ENCODE results near the gene RHCG. TPM values are rescaled to one million over a fixed set of nuclear protein-coding genes. Genes with fewer than 3 reads are reported as not detected.

Gene RHCG
- total RNA-seq, 1 donor from 2014 or later, result not detected

DNA sequence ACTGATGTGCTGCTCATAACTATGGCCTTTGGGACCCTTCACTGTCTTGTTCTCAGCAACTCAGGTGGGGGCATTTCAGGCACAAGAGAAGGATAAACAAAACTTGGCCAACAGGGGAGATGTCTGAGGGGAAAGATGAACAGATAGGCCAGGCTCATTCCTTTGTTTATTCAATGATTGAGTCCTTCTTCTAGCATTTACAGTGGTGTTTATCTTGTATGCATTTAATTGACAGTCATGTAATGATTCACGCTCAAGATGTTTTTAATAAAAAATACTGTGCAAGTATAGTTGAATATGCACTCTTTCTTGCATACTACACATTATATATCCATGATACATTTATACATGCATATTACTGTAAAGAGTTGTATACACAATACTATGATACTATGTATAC is 44.5 kb downstream of the RHCG start:
- intact Hi-C loops (cut with DNase I), result no loop called here
- no peak for ATAC-seq
- no peak for DNase-seq (ENCODE audit: low spot score)

DNA sequence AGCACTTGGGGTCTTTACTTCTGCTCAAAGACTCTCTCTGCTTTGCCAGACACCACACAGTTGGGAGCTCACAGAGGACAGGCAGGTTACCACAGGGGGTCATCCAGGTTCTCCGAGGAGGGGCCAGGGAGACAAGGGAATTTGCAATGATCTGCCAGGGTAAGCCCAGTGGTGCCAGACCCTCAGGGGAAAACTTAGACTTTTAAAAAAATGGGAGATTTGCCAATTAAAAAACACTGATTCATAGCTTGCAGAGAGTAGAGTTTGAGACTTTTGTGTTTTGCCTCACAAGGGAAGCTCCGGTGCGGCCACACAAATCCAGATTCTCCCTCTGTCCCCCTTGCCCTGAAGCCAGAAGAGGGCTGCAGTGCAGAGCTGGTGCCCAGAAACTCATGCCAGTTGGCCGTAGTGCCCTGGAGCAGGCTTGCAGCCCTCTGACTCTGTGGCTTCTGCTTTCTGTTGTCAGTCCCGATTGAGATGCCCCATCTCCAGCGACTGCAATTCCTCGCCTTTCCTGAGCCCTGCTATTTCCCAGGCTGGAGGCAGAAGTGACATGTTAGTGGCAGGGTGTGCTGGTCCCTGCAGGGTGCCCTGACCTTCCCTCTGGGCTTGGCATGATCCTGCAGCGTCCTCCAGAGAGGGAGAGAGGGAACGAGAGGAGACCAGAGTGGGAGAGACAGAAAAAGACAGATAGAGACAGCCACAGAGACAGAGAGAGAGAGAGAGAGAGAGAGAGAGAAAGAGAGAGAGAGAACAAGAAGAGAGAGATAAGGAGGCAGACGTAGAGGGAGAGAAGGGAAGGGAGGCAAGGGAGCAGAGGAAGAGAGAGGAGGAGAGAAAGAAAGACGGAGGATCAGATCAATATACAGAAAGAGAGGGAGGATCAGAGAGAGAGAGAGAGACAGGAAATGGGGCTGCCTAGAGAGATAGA is 46.0 kb downstream of the RHCG start:
- intact Hi-C loops (cut with DNase I), result no loop called here
- DNase-seq (ENCODE audit: low spot score), result peak; percentile 32
- no peak for ATAC-seq

DNA sequence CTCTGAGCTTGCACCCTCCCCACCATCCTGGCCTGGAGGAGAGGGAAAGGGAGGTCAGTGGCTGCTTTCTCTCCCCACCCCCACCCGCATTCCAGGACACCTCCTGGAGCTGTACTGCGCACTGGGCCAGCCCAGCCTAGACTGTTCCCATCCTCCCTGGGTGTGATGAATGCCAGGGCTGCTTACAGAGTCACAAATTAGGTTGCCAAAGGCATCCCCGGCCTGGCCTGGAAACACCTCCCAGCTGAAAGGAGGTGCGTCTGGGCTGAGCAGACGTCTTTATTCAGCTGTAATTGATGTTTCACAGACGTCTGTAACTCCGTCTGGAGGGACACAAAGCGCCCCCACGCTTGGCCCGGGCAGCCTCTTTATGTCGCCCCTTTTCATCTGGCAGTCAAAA is 47.6 kb downstream of the RHCG start:
- intact Hi-C loops (cut with DNase I), result no loop called here
- no peak for ATAC-seq
- no peak for DNase-seq (ENCODE audit: low spot score)

DNA sequence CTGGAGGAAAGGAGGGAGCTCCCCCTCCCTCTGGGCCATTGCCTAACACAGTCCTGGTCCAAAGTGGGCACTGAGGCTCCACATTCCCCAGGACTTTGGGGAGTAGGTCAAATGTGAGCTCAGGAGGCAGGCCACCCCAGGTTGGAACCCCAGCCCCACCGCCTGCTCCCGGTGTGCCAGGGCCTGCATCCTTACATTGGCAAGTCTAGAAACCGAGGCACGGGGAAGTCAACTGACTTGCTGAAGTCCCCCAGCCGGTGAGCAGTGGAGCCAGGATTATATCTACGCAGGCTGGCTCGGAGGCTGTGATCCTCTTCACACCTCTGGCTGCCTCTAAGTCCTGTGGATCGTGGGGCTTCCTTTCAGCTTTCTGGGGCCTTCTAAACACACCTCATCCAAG is 48.7 kb downstream of the RHCG start:
- DNase-seq (ENCODE audit: low spot score), result no peak
- intact Hi-C loops (cut with DNase I), result no loop called here
- no peak for ATAC-seq

DNA sequence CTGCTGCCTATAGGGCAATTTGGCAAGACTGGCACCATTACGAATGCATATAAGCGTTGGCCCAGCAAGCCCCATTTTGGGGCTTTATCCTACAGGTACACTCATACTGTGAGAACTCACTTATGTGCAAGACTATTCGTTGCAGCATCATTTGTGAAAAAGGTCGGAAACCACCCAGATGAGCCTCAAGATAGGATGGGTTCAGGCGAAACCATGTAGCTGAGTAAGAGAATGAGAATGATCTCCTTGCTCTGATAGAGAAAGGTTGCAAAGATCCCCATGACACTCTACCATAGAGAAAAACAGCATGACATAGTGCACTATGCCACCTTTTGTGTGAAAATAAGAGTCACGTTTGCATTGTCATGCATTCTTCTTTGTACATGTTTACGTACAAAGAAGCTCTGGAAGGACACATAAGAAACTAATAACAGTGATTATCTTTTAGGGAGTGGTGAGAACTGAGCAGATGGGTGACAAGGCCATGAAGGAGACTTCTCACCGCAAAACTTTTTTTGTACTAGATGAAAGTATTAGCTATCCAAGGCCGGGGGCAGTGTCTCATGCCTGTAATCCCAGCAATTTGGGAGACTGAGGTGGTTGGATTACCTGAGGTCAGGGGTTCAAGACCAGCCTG is 50.0 kb downstream of the RHCG start:
- no peak for DNase-seq (ENCODE audit: low spot score)
- intact Hi-C loops (cut with DNase I), result no loop called here
- ATAC-seq, result no peak

DNA sequence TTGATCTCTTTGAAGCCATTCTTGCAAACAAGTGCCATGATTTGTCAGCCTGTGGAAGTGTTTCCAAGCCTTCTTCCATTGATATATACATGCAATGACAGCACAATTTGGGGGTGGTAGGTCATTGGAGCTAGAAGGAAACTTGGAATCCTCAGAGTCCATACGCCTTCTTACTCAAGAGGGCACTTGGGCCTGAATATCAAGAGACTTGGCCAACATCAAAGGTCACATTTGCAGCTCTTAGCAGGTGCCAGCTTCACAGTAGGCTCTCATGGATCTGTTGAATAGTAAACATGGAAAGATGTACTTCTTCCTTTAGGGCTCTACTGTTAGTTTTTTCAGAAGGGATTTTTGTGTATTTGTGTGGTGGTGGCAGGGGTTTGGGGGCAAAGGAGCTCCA is 50.9 kb downstream of the RHCG start:
- intact Hi-C loops (cut with DNase I), result no loop called here
- ATAC-seq (no peak), DNase-seq (ENCODE audit: low spot score) (no peak)

DNA sequence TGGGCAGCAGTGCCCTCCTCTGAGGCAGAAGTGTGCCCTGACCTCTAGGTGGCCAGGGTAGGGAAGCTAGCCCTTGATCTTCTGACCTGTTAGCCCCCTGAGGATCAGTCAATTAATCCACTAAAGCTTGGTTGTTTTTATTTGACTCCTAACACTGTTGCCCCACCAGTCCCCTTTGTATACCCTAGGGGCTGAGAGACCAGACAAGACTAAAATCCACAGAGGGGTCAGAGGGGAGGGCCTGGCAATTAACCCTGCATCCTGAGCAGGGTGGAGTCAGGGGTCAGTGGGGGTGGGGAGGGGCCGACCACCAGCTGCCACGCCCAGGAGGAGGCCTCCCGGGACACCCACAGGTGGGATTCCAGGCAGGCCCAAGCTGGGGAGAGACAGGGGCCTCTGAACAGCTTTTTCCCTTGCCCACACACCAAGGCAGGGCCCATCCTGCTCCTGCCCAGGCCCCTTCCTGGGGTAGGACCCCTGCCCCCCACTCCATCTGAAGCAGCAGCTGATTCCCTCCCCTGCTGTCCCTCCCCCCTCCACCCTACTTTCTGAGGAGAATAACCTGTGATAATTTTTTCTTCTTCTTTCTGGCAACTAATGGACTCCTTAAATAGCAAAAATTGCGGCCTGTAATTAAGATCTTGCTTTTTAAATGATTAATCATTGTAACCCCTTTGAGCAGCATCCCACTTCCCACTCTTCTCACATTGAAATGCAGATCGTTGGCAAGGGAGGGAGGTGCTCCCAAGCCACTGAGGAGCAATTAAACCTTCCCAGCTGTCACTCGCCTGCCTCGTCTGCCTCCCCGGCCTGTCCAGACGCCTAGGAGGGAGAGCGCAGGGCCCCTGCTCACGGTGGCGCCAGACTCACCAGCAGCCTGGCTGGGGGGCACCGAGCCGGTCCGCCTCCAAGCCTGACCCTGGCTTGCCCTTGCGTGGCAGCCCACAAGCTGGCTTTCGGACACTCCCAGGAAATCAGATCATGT is 51.9 kb downstream of the RHCG start:
- ATAC-seq, result no peak
- no peak for DNase-seq (ENCODE audit: low spot score)
- intact Hi-C loops (cut with DNase I), result no loop called here

DNA sequence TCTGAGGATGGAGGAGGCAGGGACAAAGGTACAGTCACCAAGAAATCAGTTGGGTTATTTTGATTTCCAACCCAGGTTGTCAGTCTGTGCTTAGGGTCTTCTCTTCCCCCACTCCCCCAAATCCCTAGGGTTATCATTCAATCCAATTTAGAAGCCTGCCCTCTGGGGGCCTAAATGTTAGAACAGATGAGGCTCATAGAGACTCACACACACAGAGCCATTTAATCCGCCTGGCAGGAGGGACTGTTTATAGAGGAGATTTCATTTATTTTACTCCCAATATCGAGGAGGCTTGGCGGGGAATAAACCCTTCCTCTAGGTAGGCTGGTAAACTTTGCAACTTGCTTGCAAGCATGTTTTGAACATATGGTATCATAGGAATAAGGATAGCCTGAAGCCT is 52.8 kb downstream of the RHCG start:
- DNase-seq (ENCODE audit: low spot score) (no peak), ATAC-seq (no peak)
- intact Hi-C loops (cut with DNase I), result no loop called here

DNA sequence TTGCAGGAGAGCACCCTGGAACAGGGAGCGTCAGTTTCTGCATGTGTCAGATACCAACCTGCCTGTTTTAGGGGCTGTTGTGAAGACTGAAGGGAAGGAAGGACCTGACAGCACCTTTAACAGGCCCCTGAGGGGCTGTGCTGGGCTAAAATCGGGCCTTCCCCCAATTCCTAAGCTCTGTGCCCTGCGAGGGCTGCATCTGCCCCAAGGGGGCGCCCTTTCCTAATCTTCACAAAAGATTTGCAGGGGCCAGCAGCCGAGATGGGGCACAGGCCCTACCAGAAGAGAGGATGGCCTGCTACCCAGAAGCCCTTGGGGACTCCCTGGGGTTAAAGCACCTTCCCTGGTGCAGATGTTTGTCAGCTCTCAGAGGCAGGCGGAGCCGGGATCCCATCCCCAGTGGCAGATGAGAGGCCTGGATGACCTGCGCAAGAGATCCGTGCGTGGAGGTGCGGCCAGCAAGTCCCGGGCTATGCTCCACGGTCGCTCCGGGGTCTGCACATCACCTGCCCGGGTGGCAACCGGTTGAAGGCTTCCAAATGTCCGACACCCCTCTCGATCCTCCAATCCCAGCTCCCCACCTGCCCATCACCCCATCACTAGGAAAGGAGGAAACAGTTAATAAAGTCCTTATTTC is 53.6 kb downstream of the RHCG start:
- intact Hi-C loops (cut with DNase I), result no loop called here
- ATAC-seq (no peak), DNase-seq (ENCODE audit: low spot score) (no peak)

DNA sequence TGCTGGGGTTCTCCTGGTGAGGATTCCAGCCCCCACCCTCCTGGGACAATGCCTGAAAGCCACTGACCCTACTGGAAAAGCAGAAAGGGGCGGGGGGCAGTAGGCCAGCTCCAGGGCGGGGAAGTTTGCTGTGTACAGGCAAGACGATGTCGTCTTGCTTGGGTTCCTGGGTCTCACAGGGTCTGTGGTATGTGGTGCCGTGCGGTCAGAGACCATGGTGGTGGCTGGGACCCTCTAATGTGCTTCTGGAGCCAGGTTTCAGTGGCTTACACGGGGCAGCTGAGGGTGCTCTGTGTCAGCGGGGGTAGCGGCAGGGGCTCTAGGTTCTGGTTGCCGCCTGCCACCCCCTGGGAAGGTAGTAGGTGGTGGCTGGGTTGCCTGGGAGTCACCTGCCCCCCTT is 54.2 kb downstream of the RHCG start:
- no peak for ATAC-seq
- intact Hi-C loops (cut with DNase I), result no loop called here

DNA sequence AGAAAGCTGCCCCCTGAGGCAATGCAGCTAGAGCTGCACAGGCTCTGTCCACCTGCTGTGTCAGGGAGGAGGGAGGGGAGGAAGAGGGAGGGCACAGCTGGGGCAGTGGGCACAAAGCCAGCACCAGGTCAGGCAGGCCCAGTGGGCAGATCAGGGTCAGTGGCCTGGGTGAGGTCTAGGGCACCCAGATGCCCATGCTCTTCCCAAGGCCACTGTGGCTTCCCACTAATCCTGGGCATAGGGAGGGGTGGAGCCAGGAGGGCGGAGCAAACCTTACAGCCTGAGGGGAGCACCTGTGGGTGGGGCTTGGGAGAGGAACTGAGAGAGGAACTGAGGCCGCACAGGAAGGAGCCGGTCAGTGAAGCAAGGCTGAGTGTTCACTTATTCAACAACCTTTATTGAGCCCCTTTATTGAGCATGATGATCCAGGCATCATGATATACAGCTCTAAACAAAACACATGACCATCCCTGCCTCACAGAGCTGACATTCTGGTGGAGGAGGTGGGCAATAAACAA is 55.0 kb downstream of the RHCG start:
- no peak for ATAC-seq
- no peak for DNase-seq (ENCODE audit: low spot score)
- intact Hi-C loops (cut with DNase I), result no loop called here

More for the DNA sequence above, 54.2 kb downstream of the RHCG start:
- no peak for DNase-seq (ENCODE audit: low spot score)

DNA sequence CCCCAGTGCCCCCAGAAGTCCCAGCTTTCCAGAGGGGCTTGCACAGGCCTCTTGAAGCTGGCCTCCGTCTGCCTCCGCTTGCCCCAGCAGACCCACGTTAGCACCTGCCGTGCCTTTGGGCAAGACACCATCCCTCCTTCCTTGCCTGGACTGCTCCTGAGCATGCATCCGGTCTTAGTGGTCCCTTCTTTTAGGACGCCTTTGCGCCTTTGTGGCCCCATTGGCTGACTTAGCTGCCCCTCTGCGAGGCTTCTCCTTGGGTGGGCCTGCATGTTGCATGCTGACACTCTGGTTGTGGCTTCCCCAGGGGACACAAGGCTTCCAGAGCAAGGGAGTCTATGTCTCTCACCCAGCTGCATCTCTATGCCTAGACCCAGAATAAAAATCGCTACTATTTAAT is 56.6 kb downstream of the RHCG start:
- intact Hi-C loops (cut with DNase I), result loop anchor here (5.0 to 10.0 kb wide), 2 partner anchors 55 to 603 kb away; partner anchors contain the start of gene RHCG
- ATAC-seq, result no peak
- DNase-seq (ENCODE audit: low spot score), result no peak

DNA sequence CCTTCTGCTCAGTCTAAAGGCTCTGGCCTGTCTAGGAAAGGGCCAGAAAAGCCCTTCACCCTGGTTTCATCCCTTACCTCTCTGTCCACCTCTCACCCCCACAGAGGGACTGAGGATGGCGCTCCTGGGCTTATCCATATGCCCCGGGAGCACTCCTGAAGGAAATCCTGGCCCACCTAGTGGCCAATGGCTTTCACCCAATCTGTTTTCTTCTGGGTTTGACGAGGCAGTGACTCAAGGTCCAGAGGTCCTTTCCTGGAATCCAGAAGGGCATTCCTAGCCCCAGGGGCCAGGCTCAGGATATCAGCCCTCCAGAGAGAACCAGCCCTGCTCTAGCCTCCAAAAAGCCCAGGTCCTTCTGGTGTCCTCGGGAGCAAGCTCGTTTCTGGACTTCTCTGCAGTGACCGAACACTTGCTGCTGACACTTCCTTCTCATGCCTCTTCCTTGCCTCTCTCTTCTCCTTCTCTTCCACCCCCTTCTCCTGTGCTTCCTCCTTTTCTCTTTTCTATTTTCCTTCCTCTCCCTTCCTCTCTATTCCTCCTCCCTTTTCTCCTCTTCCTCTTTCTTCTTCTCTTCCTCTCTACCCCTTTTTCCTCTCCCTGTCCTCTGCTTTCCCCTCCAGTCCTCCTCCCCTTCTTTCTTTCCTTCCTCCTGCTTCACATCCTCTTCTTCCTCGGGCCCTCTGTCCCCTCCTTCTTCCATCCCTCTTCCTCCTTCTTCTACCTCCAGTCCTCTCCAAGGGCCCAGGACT is 59.6 kb downstream of the RHCG start:
- intact Hi-C loops (cut with DNase I), result loop anchor here (5.0 to 10.0 kb wide), 2 partner anchors 58 to 606 kb away; partner anchors contain the start of gene RHCG
- no peak for DNase-seq (ENCODE audit: low spot score)
- no peak for ATAC-seq

DNA sequence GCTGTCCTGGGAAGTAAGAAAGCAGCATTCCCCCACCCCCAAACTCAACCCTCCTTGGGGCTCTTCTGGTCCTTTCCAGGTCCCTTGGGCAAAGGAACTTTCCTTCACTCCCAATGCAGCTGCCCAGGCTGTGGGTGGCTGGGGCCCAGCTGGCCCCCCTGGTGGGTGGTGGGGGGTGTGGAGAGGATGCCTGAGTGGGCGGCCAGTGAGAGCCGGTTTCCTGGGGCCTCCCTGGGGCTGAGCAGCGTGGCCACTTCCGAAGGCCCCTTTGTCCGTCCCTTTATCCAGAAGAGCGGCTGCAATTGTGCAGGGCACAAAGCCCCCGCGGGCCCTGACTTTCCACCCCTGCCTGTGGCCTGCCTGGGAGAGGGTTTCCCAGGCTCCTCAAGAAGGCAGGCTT is 61.0 kb downstream of the RHCG start:
- intact Hi-C loops (cut with DNase I), result loop anchor here (5.0 to 10.0 kb wide), 2 partner anchors 59 to 607 kb away; partner anchors contain the start of gene RHCG
- no peak for DNase-seq (ENCODE audit: low spot score)
- ATAC-seq, result no peak

DNA sequence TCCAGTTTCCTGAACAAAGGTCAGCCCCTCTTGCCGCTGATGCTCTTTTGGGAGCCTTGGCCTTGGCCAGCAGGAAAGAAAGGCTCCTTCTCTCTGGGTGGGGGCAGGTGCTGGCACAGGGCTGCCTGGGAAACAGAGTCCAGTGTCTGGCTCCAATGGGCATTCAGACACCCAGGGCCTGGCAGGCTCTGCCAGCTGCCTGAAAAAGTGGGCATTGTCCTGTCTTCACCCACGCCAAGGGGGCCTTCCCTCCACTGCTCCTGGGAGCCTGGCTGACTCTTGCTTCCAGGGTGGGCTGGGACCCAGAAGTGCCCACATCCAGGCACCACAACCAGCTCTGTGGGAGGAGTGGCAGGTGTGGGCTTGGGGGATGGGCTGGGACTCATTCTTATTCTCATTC is 62.7 kb downstream of the RHCG start:
- no peak for DNase-seq (ENCODE audit: low spot score)
- intact Hi-C loops (cut with DNase I), result loop anchor here (5.0 to 10.0 kb wide), 2 partner anchors 61 to 71 kb away; partner anchors contain the start of gene RHCG
- ATAC-seq, result no peak

DNA sequence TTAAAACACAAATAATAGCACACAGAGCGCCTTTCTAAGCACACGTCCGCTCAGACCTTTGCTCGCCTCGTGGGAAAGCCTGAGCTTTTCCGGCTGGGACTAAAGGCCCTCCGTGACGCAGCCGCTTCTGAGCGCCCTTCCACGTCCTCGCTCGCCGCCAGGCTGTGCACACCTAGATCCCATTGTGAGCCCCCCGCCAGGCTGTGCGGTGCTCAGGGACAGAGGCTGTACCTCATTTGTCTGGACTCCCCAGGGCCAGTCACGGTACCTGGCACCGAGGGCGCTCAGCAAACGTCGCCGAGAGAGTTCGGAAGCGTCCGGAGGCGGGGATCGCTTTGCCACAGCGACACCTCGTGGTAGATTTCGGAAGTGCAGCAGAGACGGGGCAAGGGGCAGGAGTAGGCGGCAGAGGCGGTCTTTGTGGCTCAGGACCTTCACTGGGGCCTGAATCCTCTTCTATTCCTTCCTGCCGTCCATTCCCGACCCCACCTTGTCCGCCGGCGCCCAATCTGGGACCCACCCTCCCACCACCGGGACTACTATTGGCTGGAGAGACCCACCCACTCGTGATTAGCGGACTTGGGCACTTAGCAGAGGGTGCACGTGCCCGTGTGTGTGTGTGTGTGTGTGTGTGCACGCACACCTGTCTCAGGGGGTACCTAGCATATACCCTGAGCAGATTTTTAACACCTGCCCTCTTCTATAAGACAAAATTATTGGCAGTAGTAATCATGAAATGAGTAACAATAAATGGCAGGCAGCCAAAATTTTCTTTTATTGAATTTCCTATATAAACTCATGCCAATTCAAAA is 65.6 kb downstream of the RHCG start:
- ATAC-seq (peak; percentile 90), DNase-seq (ENCODE audit: low spot score) (peak; percentile 95)
- intact Hi-C loops (cut with DNase I), result loop anchor here (5.0 to 10.0 kb wide), 2 partner anchors 64 to 68 kb away; partner anchors contain the start of gene RHCG

DNA sequence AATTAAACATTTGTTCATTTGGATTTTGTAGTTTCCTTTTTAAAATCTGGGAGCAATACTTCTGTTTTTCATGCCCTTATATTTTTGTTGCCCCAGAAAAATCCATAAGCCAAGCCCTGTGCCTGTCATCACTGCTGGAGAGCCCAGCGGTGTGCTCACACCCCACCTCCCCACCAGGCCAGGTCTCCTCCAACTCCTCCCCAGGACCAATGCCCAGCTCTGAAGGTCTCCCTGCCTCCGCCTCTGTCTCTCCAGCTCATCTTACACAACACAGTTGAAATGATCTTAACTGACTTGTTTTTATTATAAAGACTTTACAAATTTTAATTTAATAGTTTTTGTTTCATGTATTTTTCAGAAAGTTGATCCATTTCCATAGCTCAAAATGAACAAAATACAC is 66.4 kb downstream of the RHCG start:
- DNase-seq (ENCODE audit: low spot score) (no peak), ATAC-seq (no peak)
- intact Hi-C loops (cut with DNase I), result loop anchor here (5.0 to 10.0 kb wide), 2 partner anchors 65 to 68 kb away; partner anchors contain the start of gene RHCG
